Measurements from ENCODE around the gene RASSF8. TPM values are rescaled to one million over a fixed set of nuclear protein-coding genes. Genes with fewer than 3 reads are reported as not detected.
A peak's percentile ranks its signal among the peaks of the same experiment; 100 is the strongest.

RASSF8 gene
- total RNA-seq, 6 donors from 2014 or later: 23.0 to 78.5 (median 60.7) TPM

GRCh38 chr12:26088998-26089397 is 130.5 kb downstream of the RASSF8 start:
- ATAC-seq (ENCODE audit: low FRiP score in 2 of 2): peak; percentile 31 to 63
- H3K27ac ChIP-seq: no peak overlapping the region
- 40 to 54% methylated on average over 2 of the region's 2 CpGs for WGBS, 2 donors
- no peaks in the 10 kb centered on the region for H3K36me3 ChIP-seq
- H3K27me3 ChIP-seq: no peaks in the 10 kb centered on the region
- H3K9me3 ChIP-seq: no peaks in the 10 kb centered on the region
- peak in 1 of 4 donors; percentile 49 for TF ChIP-seq EP300 (IDR thresholded peaks at IDR 0.05)
- TF ChIP-seq POLR2A (IDR thresholded peaks at IDR 0.05): no peak
- peak in 1 of 2 donors; percentile 72 for DNase-seq
- H3K4me3 ChIP-seq: no peak overlapping the region
- H3K4me1 ChIP-seq: no peaks in the 10 kb centered on the region

DNA sequence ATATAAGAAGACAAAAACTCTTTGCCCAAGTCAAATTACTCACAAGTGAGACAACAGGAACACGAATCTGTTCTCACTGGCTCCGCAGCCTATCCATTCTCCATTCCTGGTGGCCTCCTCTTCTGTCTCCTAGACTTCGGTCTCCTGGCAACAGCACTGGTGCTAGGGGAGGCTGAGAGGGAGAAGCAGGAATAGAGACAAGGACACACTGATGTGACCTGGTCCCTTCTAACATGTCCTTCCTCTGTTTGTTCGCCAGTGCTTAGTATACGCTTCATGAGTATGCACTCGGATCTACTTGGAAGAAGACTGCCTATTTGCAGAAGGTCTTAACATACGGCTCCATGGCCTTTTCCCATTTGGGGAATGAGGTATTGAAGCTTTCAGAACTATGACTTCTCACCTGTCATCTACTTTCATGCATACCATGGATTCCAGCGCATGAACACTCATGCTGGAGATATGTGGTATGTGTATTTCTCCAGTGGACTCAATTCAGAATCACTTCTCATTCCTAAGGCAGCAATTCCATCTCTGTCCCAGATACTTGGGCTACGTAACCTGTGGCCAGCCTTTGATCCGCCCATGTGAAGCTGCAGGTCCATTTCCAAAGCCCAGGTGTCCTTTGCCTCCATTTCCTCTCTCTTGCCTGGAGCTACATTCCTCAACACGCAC is 132.5 kb downstream of the RASSF8 start:
- H3K27ac ChIP-seq: no peak overlapping the region
- H3K9me3 ChIP-seq: no peaks in the 10 kb centered on the region
- DNase-seq (no peak), ATAC-seq (ENCODE audit: low FRiP score in 2 of 2) (peak in 1 of 2 donors; percentile 57)
- H3K4me3 ChIP-seq: no peak overlapping the region
- no peaks in the 10 kb centered on the region for H3K27me3 ChIP-seq
- 81 to 89% methylated on average over 11 of the region's 11 CpGs for WGBS, 2 donors
- H3K4me1 ChIP-seq: no peaks in the 10 kb centered on the region
- TF ChIP-seq POLR2A (IDR thresholded peaks at IDR 0.05) (no peak), POLR2AphosphoS5 (IDR thresholded peaks at IDR 0.05) (no peak), EP300 (IDR thresholded peaks at IDR 0.05) (no peak)
- TF ChIP-seq, protein P1, sequence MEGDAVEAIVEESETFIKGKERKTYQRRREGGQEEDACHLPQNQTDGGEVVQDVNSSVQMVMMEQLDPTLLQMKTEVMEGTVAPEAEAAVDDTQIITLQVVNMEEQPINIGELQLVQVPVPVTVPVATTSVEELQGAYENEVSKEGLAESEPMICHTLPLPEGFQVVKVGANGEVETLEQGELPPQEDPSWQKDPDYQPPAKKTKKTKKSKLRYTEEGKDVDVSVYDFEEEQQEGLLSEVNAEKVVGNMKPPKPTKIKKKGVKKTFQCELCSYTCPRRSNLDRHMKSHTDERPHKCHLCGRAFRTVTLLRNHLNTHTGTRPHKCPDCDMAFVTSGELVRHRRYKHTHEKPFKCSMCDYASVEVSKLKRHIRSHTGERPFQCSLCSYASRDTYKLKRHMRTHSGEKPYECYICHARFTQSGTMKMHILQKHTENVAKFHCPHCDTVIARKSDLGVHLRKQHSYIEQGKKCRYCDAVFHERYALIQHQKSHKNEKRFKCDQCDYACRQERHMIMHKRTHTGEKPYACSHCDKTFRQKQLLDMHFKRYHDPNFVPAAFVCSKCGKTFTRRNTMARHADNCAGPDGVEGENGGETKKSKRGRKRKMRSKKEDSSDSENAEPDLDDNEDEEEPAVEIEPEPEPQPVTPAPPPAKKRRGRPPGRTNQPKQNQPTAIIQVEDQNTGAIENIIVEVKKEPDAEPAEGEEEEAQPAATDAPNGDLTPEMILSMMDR (IDR thresholded peaks at IDR 0.05): no peak
- no peaks in the 10 kb centered on the region for H3K36me3 ChIP-seq

GRCh38 chr12:26091822-26092221 is 133.3 kb downstream of the RASSF8 start:
- TF ChIP-seq POLR2A (IDR thresholded peaks at IDR 0.05): no peak
- TF ChIP-seq POLR2AphosphoS5 (IDR thresholded peaks at IDR 0.05): no peak
- TF ChIP-seq, protein P1 (IDR thresholded peaks at IDR 0.05): no peak
- TF ChIP-seq EP300 (IDR thresholded peaks at IDR 0.05): no peak
- ATAC-seq (ENCODE audit: low FRiP score in 2 of 2) (no peak), DNase-seq (no peak)
- Histone ChIP-seq H3K4me1 (no peaks in the 10 kb centered on the region), H3K27me3 (no peaks in the 10 kb centered on the region), H3K4me3 (no peak overlapping the region), H3K9me3 (no peaks in the 10 kb centered on the region), H3K36me3 (no peaks in the 10 kb centered on the region), H3K27ac (no peak overlapping the region)
- WGBS, 2 donors: 82 to 86% methylated on average over 6 of the region's 6 CpGs

- H3K9me3 ChIP-seq: no peaks in the 10 kb centered on the region
- TF ChIP-seq POLR2A (IDR thresholded peaks at IDR 0.05) (no peak), EP300 (IDR thresholded peaks at IDR 0.05) (no peak), POLR2AphosphoS5 (IDR thresholded peaks at IDR 0.05) (no peak)
- TF ChIP-seq, protein P1 (IDR thresholded peaks at IDR 0.05): no peak
- no peaks in the 10 kb centered on the region for H3K4me1 ChIP-seq
- WGBS, 2 donors: 53 to 76% methylated on average over 4 of the region's 4 CpGs
- H3K27me3 ChIP-seq: no peaks in the 10 kb centered on the region
- H3K36me3 ChIP-seq: no peaks in the 10 kb centered on the region
- DNase-seq (no peak), ATAC-seq (ENCODE audit: low FRiP score in 2 of 2) (no peak)
- H3K27ac ChIP-seq: no peak overlapping the region
- H3K4me3 ChIP-seq: no peak overlapping the region
Observed at GRCh38 chr12:26092346-26093105, 134.0 kb downstream of the RASSF8 start.

DNA sequence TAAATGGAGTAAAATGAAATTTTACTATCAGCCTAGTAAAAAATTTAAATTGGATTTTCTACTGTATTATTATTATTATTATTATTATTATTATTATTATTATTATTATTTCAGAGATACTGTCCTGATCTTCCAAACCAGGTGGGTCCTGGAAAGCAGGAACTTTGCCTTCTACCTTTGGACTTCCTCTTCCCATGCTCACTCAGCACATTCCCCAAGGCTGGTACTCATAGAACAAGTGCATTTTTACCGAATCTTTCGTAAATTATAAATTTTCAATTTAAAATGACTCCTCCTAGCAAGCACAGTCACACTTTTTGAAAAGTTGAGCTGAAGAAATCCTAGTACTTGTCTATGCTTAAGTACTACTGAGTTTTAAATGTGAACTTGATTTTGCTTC is 136.7 kb downstream of the RASSF8 start:
- H3K4me1 ChIP-seq: no peaks in the 10 kb centered on the region
- H3K27ac ChIP-seq: no peak overlapping the region
- no peak overlapping the region for H3K4me3 ChIP-seq
- TF ChIP-seq, protein P1 (IDR thresholded peaks at IDR 0.05): no peak
- TF ChIP-seq POLR2AphosphoS5 (IDR thresholded peaks at IDR 0.05) (no peak), EP300 (IDR thresholded peaks at IDR 0.05) (no peak), POLR2A (IDR thresholded peaks at IDR 0.05) (no peak)
- no peaks in the 10 kb centered on the region for H3K9me3 ChIP-seq
- ATAC-seq (ENCODE audit: low FRiP score in 2 of 2) (no peak), DNase-seq (no peak)
- no peaks in the 10 kb centered on the region for H3K36me3 ChIP-seq
- H3K27me3 ChIP-seq: no peaks in the 10 kb centered on the region
- WGBS, 2 donors: 91 to 93% methylated on average over 2 of the region's 2 CpGs
